ENCODE measurements around the gene APOL3. TPM values are rescaled to one million over a fixed set of nuclear protein-coding genes. Genes with fewer than 3 reads are reported as not detected.
A peak's percentile ranks its signal among the peaks of the same experiment; 100 is the strongest.

Gene APOL3
- total and polyA plus RNA-seq, 2 donors (not counting 3 experiments of a cell fraction or from before 2014, with no cell fraction given): 17.9 to 36.9 TPM

- no peak overlapping the region for H3K27ac ChIP-seq (ENCODE audit: insufficient read depth, low read depth, low read length)
These were observed 36.5 kb upstream of the APOL3 start for GRCh38 chr22:36197065-36197440.

More at GRCh38 chr22:36197065-36197440, 36.5 kb upstream of the APOL3 start:
- H3K4me3 ChIP-seq (replicated peaks in 1 of 3; ENCODE audit: insufficient read depth in 1 of 3, low read depth in 1 of 3, low read length in 3 of 3): no peak overlapping the region
- intact Hi-C loops (cut with micrococcal nuclease) (loop anchor here (5.0 kb wide), 1 partner anchor 80 kb away; no protein-coding TSS in a partner anchor), dilution Hi-C loops (cut with MboI; ENCODE audit: extremely low pct_ligation_motif_present, low sequenced_read_pairs) (no loop called here)
- H3K4me2 ChIP-seq (ENCODE audit: insufficient read depth, low read length): peak overlapping the region; percentile 13
- H3K79me2 ChIP-seq (ENCODE audit: control insufficient read depth, insufficient read depth, low read length): no peaks in the 10 kb centered on the region
- no peaks in the 10 kb centered on the region for H3K27me3 ChIP-seq (ENCODE audit: control insufficient read depth in 2 of 2, insufficient read depth in 2 of 2, low read length in 2 of 2)
- peaks cover 33% of the 10 kb centered on the region for H3K4me1 ChIP-seq (ENCODE audit: control insufficient read depth, extremely low read depth, insufficient read depth, low read length)
- DNase-seq (ENCODE audit: low read depth, low spot score): peak; percentile 72
- peak; percentile 86 for FAIRE-seq
- H4K20me1 ChIP-seq (replicated peaks; ENCODE audit: control insufficient read depth, extremely low read depth, insufficient read depth, low read length): no peaks in the 10 kb centered on the region
- H3K9ac ChIP-seq (replicated peaks; ENCODE audit: extremely low read depth, insufficient read depth, low read length): no peak overlapping the region
- POLR2A ChIA-PET: no interaction called here
- H3K36me3 ChIP-seq (ENCODE audit: control insufficient read depth in 2 of 2, extremely low read depth in 1 of 2, insufficient read depth in 2 of 2, low read length in 2 of 2): no peaks in the 10 kb centered on the region
- TF ChIP-seq POLR2AphosphoS5 (IDR thresholded peaks at IDR 0.05; ENCODE audit: insufficient read depth, low read depth, low read length) (no peak), GATA2 (IDR thresholded peaks at IDR 0.05; ENCODE audit: insufficient read depth, insufficient read length, low read depth, low read length) (no peak), EZH2 (IDR thresholded peaks at IDR 0.05; ENCODE audit: borderline replicate concordance, low read depth, low read length, severe bottlenecking) (no peak), POLR2A (IDR thresholded peaks at IDR 0.05; ENCODE audit: low read depth, low read length) (no peak), CTCF (IDR thresholded peaks at IDR 0.05; ENCODE audit: extremely low read depth in 1 of 2, insufficient read depth in 1 of 2, low read depth in 1 of 2, low read length in 2 of 2) (no peak), MYC (IDR thresholded peaks at IDR 0.05; ENCODE audit: low read depth, low read length) (no peak), FOS (IDR thresholded peaks at IDR 0.05; ENCODE audit: borderline replicate concordance, insufficient read depth, low read length) (no peak), JUN (IDR thresholded peaks at IDR 0.05; ENCODE audit: borderline replicate concordance, insufficient read depth, insufficient read length, low read depth) (no peak)
- TF ChIP-seq, protein P1, sequence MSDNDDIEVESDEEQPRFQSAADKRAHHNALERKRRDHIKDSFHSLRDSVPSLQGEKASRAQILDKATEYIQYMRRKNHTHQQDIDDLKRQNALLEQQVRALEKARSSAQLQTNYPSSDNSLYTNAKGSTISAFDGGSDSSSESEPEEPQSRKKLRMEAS (IDR thresholded peaks at IDR 0.05; ENCODE audit: insufficient read depth, insufficient read length): no peak
- CTCF ChIA-PET: interaction anchor here (1.1 to 4.5 kb wide), 3 partner anchors 42 to 289 kb away, joined by 3 to 48 read pairs (median 18); partner anchors contain the start of gene APOL2
- no peaks in the 10 kb centered on the region for H3K9me1 ChIP-seq (replicated peaks; ENCODE audit: control insufficient read depth, extremely low read depth, insufficient read depth, low read length)
- BruUV-seq (replicated peaks): no TSS peak
- no peaks in the 10 kb centered on the region for H3K9me3 ChIP-seq (replicated peaks; ENCODE audit: control insufficient read depth, insufficient read depth, low read length)
- peak overlapping the region; percentile 79 for H2AFZ ChIP-seq (ENCODE audit: low read depth, low read length)

Data from endothelial cell of umbilical vein (primary cell).